Small intestine (tissue), 7 donors: ENCODE measurements around the gene SH3BP2. TPM values are rescaled to one million over a fixed set of nuclear protein-coding genes. Genes with fewer than 3 reads are reported as not detected.
A peak's percentile ranks its signal among the peaks of the same experiment; 100 is the strongest.

Experiments
- DNase-seq, 2 donors: peaks; one replicate each; pipeline versions ENCODE4 v3.0.0 to v3.0.0-alpha.2; 2013
- FAIRE-seq: peaks from 2 replicates; lab custom pipeline; 2012; peaks lifted over from hg19 to GRCh38; lab: Jason Lieb, UNC
- H3K27ac ChIP-seq, 3 donors: one replicate each; pipeline ENCODE4 v1.5.1; 2013; ENCODE audit warnings: low read length in 2 of 3, mild to moderate bottlenecking in 2 of 3, control low read depth in 1 of 3, inconsistent platforms in 1 of 3, low read depth in 1 of 3, moderate library complexity in 1 of 3
- H3K27me3 ChIP-seq, 3 donors: one replicate each; pipeline ENCODE4 v1.6.1; 2013; ENCODE audit warnings: low read length in 3 of 3, inconsistent platforms in 1 of 3; ENCODE audit not compliant: control insufficient read depth in 3 of 3, insufficient read depth in 3 of 3
- H3K36me3 ChIP-seq, 3 donors: one replicate each; pipeline ENCODE4 v1.6.1; 2013; ENCODE audit warnings: low read length in 3 of 3, inconsistent platforms in 1 of 3, low read depth in 1 of 3, mild to moderate bottlenecking in 1 of 3, moderate library complexity in 1 of 3; ENCODE audit not compliant: control insufficient read depth in 3 of 3, insufficient read depth in 2 of 3
- H3K4me1 ChIP-seq, 3 donors: one replicate each; pipeline ENCODE4 v1.6.1; 2013; ENCODE audit warnings: low read length in 2 of 3, inconsistent platforms in 1 of 3, low read depth in 1 of 3, mild to moderate bottlenecking in 1 of 3, moderate library complexity in 1 of 3; ENCODE audit not compliant: control insufficient read depth in 3 of 3, insufficient read depth in 2 of 3
- H3K4me3 ChIP-seq, 3 donors: one replicate each; pipeline ENCODE4 v1.5.1; 2013; ENCODE audit warnings: low read length in 3 of 3, control low read depth in 1 of 3, inconsistent platforms in 1 of 3, low read depth in 1 of 3, mild to moderate bottlenecking in 1 of 3, moderate library complexity in 1 of 3
- H3K9me3 ChIP-seq, 2 donors: one replicate each; pipeline ENCODE4 v1.6.1; 2013; ENCODE audit warnings: low read depth in 1 of 2, low read length in 1 of 2; ENCODE audit not compliant: control insufficient read depth in 2 of 2, insufficient read depth in 1 of 2
- WGBS, 3 donors: extraction: QIAGEN DNeasy Blood & Tissue Kit; methylation state at CpG; one replicate each; pipeline ENCODE4 v1.1.7; 2013; 5-methylcytosine and 5-hydroxymethylcytosine counted together
- polyA plus RNA-seq, 4 donors: library from polyadenylated mRNA; stranded (reverse) in 3 of 4; unstranded in 1 of 4; fragments of 200-250 nt in 3 of 4; fragments of 120-200 nt in 1 of 4; gene quantifications; one replicate each; pipeline versions ENCODE4 v1.2.1 to v1.2.3, GENCODE V29; 2013
- donor health status: healthy with polysubstance abuse.
- donor health status: control.
- donor health status: control.
- donor health status: Bipolar disorder and iron deficiency.
- donor health status: healthy.

SH3BP2 gene
- polyA plus RNA-seq, 4 donors, result 8.9 to 38.0 (median 23.6) TPM

DNA sequence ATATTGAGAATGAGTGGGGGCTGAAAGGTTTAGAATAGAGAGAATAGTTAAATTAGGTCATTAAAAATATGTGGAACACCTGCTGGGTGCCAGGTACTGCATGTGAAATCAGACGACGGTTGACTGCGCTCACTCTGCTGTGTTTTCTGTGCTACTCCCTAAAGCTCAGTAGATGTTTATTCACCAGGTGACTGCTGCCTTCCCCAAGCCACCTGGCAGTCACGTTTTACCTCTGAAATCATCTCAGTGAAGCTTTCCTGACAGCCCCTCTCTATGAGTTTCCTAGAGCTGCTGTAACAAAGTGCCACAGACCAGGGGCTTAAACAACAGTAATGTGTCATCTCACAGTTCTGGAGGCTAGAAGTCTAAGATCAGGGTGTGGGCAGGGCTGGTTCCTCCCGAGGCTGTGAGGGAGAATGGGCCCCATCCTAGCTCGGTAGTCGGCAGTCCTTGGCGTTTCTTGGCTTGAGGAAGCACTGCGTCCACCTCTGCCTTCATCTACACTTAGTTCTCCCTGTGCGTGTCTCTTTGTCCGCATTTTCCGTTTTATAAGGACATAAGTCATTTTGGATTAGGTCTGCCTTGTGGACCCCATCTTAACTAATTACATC lies 76.1 kb downstream of the SH3BP2 start:
- H3K27me3 ChIP-seq, result no peaks in the 10 kb centered on the region
- 40 to 68% (median 54%) methylated on average over 12 of the region's 12 CpGs for WGBS, 3 donors
- H3K27ac ChIP-seq, result peak overlapping the region; percentile 16 to 52 (median 42)
- no peak for FAIRE-seq
- H3K9me3 ChIP-seq, result no peaks in the 10 kb centered on the region
- peaks cover 0 to 5% (median 0%) of the 10 kb centered on the region in 3 donors for H3K36me3 ChIP-seq
- peak overlapping the region in 1 of 3 donors; percentile 23 for H3K4me3 ChIP-seq
- DNase-seq, result no peak
- H3K4me1 ChIP-seq, result peaks cover 13 to 37% (median 21%) of the 10 kb centered on the region in 3 donors

DNA sequence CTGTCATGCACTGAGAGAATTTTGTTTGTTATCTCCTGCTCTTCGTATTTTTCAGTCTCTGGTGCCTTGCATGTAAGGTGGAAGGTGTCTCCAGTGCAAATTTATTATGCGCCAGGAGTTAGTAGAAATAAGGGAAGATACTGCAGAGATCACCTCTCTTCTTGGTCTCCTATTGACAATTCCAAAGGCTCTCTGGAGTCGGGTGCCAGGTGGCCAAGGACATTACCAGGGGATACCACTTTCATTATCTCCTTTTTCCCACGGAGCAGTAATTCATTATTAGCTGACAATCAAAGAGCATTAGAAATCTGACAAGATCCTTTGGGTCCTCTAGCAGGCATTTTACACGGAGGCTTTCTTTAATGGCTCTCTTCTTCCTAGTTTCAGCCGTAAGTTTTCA lies 76.8 kb downstream of the SH3BP2 start:
- no peak overlapping the region for H3K4me3 ChIP-seq
- peaks cover 9 to 34% (median 18%) of the 10 kb centered on the region in 3 donors for H3K4me1 ChIP-seq
- peaks cover 0 to 3% (median 0%) of the 10 kb centered on the region in 3 donors for H3K36me3 ChIP-seq
- H3K27me3 ChIP-seq, result no peaks in the 10 kb centered on the region
- WGBS, 3 donors, result 25 to 49% (median 39%) methylated on average over 6 of the region's 6 CpGs
- no peaks in the 10 kb centered on the region for H3K9me3 ChIP-seq
- FAIRE-seq (no peak), DNase-seq (peak; percentile 26 to 35)
- H3K27ac ChIP-seq, result peak overlapping the region in 2 of 3 donors; percentile 42 to 52

DNA sequence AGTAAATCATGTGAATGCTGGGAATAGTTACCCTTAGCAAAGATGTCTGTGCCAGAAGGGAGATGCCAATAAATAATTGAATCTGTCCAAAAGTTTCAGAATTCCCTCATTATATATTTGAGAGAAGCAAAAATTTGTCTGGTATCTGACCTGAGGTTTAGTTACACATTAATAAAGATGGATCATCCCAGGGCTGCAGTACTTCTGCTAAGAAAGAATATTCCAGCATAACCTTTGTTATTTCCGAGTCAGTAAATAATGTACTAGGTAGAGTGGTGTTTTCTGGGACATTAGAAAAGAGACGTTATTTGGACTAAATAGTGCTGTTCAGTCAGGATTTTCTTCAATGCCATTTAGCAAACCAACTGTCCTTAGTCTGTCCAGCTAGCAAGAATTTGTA lies 77.2 kb downstream of the SH3BP2 start:
- FAIRE-seq, result no peak
- H3K9me3 ChIP-seq, result no peaks in the 10 kb centered on the region
- no peak overlapping the region for H3K4me3 ChIP-seq
- peak overlapping the region in 1 of 3 donors; percentile 52 for H3K27ac ChIP-seq
- 12 to 47% (median 40%) methylated on average over 2 of the region's 2 CpGs for WGBS, 3 donors
- peaks cover 0 to 6% (median 0%) of the 10 kb centered on the region in 3 donors for H3K36me3 ChIP-seq
- DNase-seq, result peak; percentile 27 to 28
- H3K4me1 ChIP-seq, result peaks cover 9 to 34% (median 18%) of the 10 kb centered on the region in 3 donors
- no peaks in the 10 kb centered on the region for H3K27me3 ChIP-seq

DNA sequence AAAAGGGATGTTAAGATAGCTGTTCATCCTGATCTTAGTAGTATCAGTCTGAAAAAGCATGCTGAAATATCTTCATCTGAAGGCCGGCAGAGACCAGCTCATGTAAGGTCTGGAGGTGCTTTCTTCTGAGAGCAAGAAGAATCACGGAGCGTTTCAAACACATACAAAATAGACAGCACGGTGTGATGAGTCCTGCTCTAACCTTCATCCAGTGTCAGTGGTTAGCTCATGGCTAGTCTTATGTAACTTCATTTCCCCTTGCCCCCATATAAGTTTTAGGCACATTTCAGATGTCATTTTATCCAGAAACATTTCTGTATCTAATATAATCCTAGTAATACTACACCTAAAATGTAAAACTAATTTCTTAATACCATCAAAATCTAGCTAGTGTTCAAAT lies 78.6 kb downstream of the SH3BP2 start:
- no peak overlapping the region for H3K4me3 ChIP-seq
- 78 to 87% (median 87%) methylated on average over 4 of the region's 4 CpGs for WGBS, 3 donors
- FAIRE-seq (no peak), DNase-seq (no peak)
- no peaks in the 10 kb centered on the region for H3K9me3 ChIP-seq
- no peaks in the 10 kb centered on the region for H3K27me3 ChIP-seq
- H3K4me1 ChIP-seq, result peaks cover 9 to 34% (median 18%) of the 10 kb centered on the region in 3 donors
- peaks cover 0 to 15% (median 0%) of the 10 kb centered on the region in 3 donors for H3K36me3 ChIP-seq
- H3K27ac ChIP-seq, result no peak overlapping the region

DNA sequence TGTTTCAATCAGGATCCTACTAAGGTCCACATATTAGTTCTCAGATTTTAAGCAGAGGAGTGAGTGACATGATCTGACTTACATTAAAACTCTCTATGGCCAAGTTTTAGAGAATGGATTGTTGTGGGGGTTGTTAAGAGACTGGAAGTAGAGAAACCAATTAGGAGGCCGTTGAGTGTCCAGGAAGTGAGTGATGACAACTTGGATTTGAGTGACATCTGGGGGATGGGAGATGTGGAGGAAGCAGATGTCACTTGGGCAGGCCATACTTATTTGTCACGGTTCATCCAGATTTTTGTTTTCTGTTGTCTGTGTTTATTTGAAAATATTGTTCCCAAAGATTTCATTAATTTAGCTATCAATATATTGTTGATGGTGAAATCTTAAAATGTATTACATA lies 79.0 kb downstream of the SH3BP2 start:
- Histone ChIP-seq H3K27ac (no peak overlapping the region), H3K36me3 (peaks cover 0 to 15% (median under 1%) of the 10 kb centered on the region in 3 donors), H3K4me1 (peaks cover 9 to 34% (median 18%) of the 10 kb centered on the region in 3 donors), H3K4me3 (no peak overlapping the region), H3K9me3 (no peaks in the 10 kb centered on the region), H3K27me3 (no peaks in the 10 kb centered on the region)
- FAIRE-seq, result no peak
- DNase-seq, result no peak
- 27 to 51% (median 47%) methylated on average over 2 of the region's 2 CpGs for WGBS, 3 donors

DNA sequence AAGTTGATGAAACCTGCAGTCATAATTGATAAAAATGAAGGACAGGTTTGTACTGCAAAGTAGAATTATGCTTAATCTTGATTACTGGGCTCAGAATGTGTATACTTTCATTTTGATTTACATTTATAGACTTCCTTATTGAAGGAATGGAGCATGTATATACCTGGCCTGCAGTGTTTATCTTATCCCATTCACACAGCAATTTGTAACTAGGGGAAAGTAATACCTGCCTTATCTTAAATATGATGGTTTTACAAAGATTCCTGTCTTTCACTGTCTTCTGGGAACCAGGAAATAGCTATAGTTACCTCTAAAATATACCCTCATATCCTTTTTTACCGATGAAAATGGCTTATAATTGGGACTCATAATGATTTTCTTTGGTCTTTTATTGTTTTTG lies 80.4 kb downstream of the SH3BP2 start:
- DNase-seq (peak; percentile 57 to 82), FAIRE-seq (no peak)
- Histone ChIP-seq H3K27ac (peak overlapping the region; percentile 6 to 77 (median 73)), H3K9me3 (no peaks in the 10 kb centered on the region), H3K36me3 (peaks cover 0 to 21% (median 2%) of the 10 kb centered on the region in 3 donors), H3K27me3 (no peaks in the 10 kb centered on the region), H3K4me3 (peak overlapping the region in 1 of 3 donors; percentile 25), H3K4me1 (peaks cover 7 to 20% (median 7%) of the 10 kb centered on the region in 3 donors)
- WGBS, 3 donors, result 2 to 53% (median 23%) methylated on average over 1 of the region's 1 CpG

DNA sequence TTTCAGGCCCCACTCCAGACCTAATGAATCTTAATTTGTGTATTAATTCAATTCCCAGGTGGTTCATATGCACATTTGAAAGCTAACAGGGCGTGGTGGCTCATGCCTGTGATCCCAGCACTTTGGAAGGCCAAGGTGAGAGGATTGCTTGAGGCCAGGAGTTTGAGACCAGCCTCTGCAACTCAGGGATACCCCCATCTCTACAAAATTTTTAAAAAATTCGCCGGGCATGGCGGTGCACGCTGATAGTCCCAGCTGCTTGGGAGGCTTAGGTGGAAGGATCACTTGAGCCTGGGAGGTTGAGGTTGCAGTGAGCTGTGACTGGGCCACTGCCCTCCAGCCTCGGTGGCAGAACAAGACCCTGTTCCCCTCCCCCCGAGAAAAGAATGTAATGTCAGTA lies 82.0 kb downstream of the SH3BP2 start:
- no peak for DNase-seq
- Histone ChIP-seq H3K4me3 (no peak overlapping the region), H3K9me3 (no peaks in the 10 kb centered on the region), H3K27me3 (no peaks in the 10 kb centered on the region), H3K27ac (no peak overlapping the region), H3K36me3 (peaks cover 0 to 32% (median 10%) of the 10 kb centered on the region in 3 donors), H3K4me1 (peaks cover 0 to 5% (median 2%) of the 10 kb centered on the region in 3 donors)
- no peak for FAIRE-seq
- 92 to 98% (median 92%) methylated on average over 7 of the region's 7 CpGs for WGBS, 3 donors

DNA sequence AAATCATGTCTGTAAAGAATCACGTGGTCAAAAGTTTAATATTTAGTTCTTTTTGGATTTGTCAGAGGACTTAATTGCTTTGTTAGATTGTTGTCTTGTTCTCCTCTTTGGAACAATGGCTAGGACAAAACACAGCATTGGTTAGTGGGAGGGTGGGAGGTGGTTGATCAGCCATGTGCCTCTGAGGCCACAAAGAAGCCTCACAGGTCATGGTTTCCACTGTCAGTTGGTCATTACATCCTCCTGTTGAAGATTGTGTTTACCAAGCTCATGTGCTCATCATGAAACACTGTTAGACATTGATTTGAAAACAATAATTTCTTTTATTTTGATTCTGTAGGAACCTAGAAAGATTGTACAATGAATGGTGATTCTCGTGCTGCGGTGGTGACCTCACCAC lies 82.7 kb downstream of the SH3BP2 start:
- no peak for DNase-seq
- Histone ChIP-seq H3K4me1 (peaks cover 0 to 4% (median 2%) of the 10 kb centered on the region in 3 donors), H3K9me3 (no peaks in the 10 kb centered on the region), H3K27me3 (no peaks in the 10 kb centered on the region), H3K27ac (no peak overlapping the region), H3K4me3 (no peak overlapping the region), H3K36me3 (peaks cover 0 to 32% (median 11%) of the 10 kb centered on the region in 3 donors)
- WGBS, 3 donors, result 83 to 89% (median 86%) methylated on average over 3 of the region's 3 CpGs
- FAIRE-seq, result no peak
